DND-41 (cell line): ENCODE data around the gene USP9X.

Source experiments
- EZH2 ChIP-seq: IDR thresholded peaks from 3 replicates; pipeline ENCODE4 v1.6.1; 2012; ENCODE audit warnings: borderline replicate concordance, low read depth, mild to moderate bottlenecking, moderate library complexity, low read length, inconsistent platforms; ENCODE audit not compliant: severe bottlenecking
- TF ChIP-seq, protein P1 (sequence below): IDR thresholded peaks from 2 replicates; pipeline ENCODE4 v1.5.1; 2012; ENCODE audit warnings: borderline replicate concordance, low read length, moderate library complexity, mild to moderate bottlenecking; ENCODE audit not compliant: poor library complexity, severe bottlenecking; ENCODE audit errors: extremely low read depth

DNA sequence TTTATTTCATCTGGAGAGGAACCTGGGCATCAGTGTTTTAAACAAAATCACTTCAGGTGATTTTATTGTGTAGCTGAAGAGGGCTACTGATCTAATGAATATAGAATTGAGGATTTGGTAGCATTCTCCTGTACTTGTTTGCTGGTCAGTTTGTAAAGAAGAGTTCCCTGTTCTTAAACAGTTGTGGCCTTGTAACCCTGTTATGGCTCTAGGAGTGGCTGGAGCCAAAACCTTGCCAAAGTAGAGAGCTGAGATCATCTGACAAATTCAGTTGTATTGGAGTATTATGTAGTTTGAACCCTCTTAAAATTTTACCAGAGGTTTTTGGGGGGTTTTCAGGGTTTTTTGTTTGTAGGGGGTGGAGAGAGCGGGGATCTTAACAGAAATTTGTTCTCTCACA, 36.5 kb downstream of the USP9X start:
- TF ChIP-seq, protein P1, sequence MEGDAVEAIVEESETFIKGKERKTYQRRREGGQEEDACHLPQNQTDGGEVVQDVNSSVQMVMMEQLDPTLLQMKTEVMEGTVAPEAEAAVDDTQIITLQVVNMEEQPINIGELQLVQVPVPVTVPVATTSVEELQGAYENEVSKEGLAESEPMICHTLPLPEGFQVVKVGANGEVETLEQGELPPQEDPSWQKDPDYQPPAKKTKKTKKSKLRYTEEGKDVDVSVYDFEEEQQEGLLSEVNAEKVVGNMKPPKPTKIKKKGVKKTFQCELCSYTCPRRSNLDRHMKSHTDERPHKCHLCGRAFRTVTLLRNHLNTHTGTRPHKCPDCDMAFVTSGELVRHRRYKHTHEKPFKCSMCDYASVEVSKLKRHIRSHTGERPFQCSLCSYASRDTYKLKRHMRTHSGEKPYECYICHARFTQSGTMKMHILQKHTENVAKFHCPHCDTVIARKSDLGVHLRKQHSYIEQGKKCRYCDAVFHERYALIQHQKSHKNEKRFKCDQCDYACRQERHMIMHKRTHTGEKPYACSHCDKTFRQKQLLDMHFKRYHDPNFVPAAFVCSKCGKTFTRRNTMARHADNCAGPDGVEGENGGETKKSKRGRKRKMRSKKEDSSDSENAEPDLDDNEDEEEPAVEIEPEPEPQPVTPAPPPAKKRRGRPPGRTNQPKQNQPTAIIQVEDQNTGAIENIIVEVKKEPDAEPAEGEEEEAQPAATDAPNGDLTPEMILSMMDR: no peak
- TF ChIP-seq EZH2: no peak
